PFSK-1 (cell line): ENCODE data around the gene IKZF3.

Experiments used
- FOXP2 ChIP-seq: optimal IDR thresholded peaks from 2 replicates; pipeline ENCODE3; 2011; ENCODE audit warnings: borderline replicate concordance, control low read depth, inconsistent platforms; ENCODE audit not compliant: insufficient read depth; ENCODE audit errors: extremely low read length, extremely low read depth
- POLR2AphosphoS5 ChIP-seq: IDR thresholded peaks from 2 replicates; pipeline ENCODE4 v1.6.1; 2012; ENCODE audit warnings: low read depth, mild to moderate bottlenecking, control low read depth, low read length, moderate library complexity
- TAF1 ChIP-seq: IDR thresholded peaks from 2 replicates; pipeline ENCODE4 v1.6.1; 2012; ENCODE audit warnings: low read length, control low read depth, borderline replicate concordance; ENCODE audit not compliant: insufficient read depth
- TF ChIP-seq, protein P1 (sequence below), 2 experiments: IDR thresholded peaks; 2 replicates each; pipeline versions ENCODE4 v1.6.1 to v1.8.0; 2011 to 2012; ENCODE audit warnings: low read depth in 2 of 2, low read length in 2 of 2, control low read depth in 1 of 2, inconsistent platforms in 1 of 2, mild to moderate bottlenecking in 1 of 2, moderate library complexity in 1 of 2; ENCODE audit not compliant: insufficient read depth in 1 of 2

DNA sequence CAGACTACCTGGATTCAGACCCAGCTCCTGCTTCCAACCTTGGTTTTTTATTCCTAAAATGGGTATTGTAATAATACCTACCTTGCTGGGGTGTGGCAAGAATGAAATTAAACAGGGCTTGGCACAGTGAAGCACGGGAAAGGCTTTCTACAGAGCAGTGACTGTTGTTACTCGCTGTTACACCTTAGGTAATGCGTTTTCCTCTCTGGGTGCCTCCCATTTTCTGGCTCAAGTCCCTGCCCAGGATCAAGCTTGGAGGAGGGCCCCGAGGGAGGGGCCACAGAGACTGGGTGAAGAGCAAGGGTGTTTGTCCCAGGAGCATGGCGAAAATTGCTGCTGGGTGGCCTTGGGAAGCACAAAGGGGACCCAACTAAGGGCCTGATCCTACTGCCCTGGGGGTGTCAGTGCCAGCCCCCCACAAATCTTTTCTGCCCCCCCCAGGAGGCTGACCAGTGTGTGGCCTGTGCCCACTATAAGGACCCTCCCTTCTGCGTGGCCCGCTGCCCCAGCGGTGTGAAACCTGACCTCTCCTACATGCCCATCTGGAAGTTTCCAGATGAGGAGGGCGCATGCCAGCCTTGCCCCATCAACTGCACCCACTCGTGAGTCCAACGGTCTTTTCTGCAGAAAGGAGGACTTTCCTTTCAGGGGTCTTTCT, 147.1 kb downstream of the IKZF3 start:
- TF ChIP-seq POLR2AphosphoS5 (no peak), FOXP2 (no peak), TAF1 (no peak)
- TF ChIP-seq, protein P1, sequence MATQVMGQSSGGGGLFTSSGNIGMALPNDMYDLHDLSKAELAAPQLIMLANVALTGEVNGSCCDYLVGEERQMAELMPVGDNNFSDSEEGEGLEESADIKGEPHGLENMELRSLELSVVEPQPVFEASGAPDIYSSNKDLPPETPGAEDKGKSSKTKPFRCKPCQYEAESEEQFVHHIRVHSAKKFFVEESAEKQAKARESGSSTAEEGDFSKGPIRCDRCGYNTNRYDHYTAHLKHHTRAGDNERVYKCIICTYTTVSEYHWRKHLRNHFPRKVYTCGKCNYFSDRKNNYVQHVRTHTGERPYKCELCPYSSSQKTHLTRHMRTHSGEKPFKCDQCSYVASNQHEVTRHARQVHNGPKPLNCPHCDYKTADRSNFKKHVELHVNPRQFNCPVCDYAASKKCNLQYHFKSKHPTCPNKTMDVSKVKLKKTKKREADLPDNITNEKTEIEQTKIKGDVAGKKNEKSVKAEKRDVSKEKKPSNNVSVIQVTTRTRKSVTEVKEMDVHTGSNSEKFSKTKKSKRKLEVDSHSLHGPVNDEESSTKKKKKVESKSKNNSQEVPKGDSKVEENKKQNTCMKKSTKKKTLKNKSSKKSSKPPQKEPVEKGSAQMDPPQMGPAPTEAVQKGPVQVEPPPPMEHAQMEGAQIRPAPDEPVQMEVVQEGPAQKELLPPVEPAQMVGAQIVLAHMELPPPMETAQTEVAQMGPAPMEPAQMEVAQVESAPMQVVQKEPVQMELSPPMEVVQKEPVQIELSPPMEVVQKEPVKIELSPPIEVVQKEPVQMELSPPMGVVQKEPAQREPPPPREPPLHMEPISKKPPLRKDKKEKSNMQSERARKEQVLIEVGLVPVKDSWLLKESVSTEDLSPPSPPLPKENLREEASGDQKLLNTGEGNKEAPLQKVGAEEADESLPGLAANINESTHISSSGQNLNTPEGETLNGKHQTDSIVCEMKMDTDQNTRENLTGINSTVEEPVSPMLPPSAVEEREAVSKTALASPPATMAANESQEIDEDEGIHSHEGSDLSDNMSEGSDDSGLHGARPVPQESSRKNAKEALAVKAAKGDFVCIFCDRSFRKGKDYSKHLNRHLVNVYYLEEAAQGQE (IDR thresholded peaks at IDR 0.05; ENCODE audit: insufficient read depth in 1 of 2, low read depth in 2 of 2, low read length in 2 of 2): no peak
